Endothelial cell of umbilical vein (primary cell): Measurements from ENCODE around the gene PADI6. TPM values are rescaled to one million over a fixed set of nuclear protein-coding genes. Genes with fewer than 3 reads are reported as not detected.

ENCODE experiments used
- BruUV-seq: library from RNA; stranded (reverse); fragments of 400-500 nt; replicated peaks from 2 replicates; lab custom pipeline; 2021; lab: Mats Ljungman, UMichigan
- CTCF ChIA-PET: fragments of 300-600, 350-600 bp; sonication (Branson Sonifier 250); formaldehyde crosslinking; loops from one replicate; lab custom pipeline; 2021; ENCODE audit warnings: antibody characterized with exemption, inconsistent platforms; lab: Charles Lee
- POLR2A ChIA-PET: fragments of 300-600, 350-600 bp; sonication (Branson Sonifier 250); formaldehyde crosslinking; loops from one replicate; lab custom pipeline; 2021; ENCODE audit warnings: antibody characterized with exemption, inconsistent platforms; lab: Charles Lee
- DNase-seq: peaks from one replicate; pipeline ENCODE4 v3.0.0-alpha.2; 2011; ENCODE audit warnings: low read depth, low spot score
- FAIRE-seq: peaks from 2 replicates; lab custom pipeline; 2011; peaks lifted over from hg19 to GRCh38; lab: Jason Lieb, UNC
- H2AFZ ChIP-seq: 2 replicates; pipeline ENCODE4 v1.6.0; 2012; ENCODE audit warnings: low read depth, low read length, control low read depth, inconsistent platforms
- H3K27ac ChIP-seq: 2 replicates; pipeline ENCODE4 v1.5.1; 2011; ENCODE audit warnings: low read depth, mild to moderate bottlenecking, control low read depth, low read length, moderate library complexity; ENCODE audit not compliant: insufficient read depth
- H3K27me3 ChIP-seq, 2 experiments: 2 replicates each; pipeline versions ENCODE4 v1.6.0 to v1.6.1; 2011; ENCODE audit warnings: low read length in 2 of 2, mixed read lengths in 1 of 2; ENCODE audit not compliant: control insufficient read depth in 2 of 2, insufficient read depth in 2 of 2
- H3K36me3 ChIP-seq, 2 experiments: 2 replicates in 1 of 2; 3 replicates in 1 of 2; pipeline ENCODE4 v1.5.1; 2011; ENCODE audit warnings: low read length in 2 of 2, mild to moderate bottlenecking in 1 of 2, moderate library complexity in 1 of 2; ENCODE audit not compliant: control insufficient read depth in 2 of 2, insufficient read depth in 2 of 2; ENCODE audit errors: extremely low read depth in 1 of 2
- H3K4me1 ChIP-seq: 3 replicates; pipeline ENCODE4 v1.5.1; 2011; ENCODE audit warnings: mild to moderate bottlenecking, low read length; ENCODE audit not compliant: control insufficient read depth, insufficient read depth; ENCODE audit errors: extremely low read depth
- H3K4me2 ChIP-seq: 2 replicates; pipeline ENCODE4 v1.6.1; 2011; ENCODE audit warnings: low read length, control low read depth, mixed read lengths; ENCODE audit not compliant: insufficient read depth
- H3K4me3 ChIP-seq, 3 experiments: fragments of 200-600 bp in 1 of 3; sonication (generic), shearing (Covaris generic) in 1 of 3; replicated peaks in 1 of 3; 2 replicates each; pipeline ENCODE4 v1.5.1; 2011 to 2016; ENCODE audit warnings: control low read depth in 3 of 3, low read length in 3 of 3, mild to moderate bottlenecking in 2 of 3, inconsistent platforms in 1 of 3, low read depth in 1 of 3, moderate library complexity in 1 of 3; ENCODE audit not compliant: insufficient read depth in 1 of 3
- H3K79me2 ChIP-seq: 2 replicates; pipeline ENCODE4 v1.6.0; 2012; ENCODE audit warnings: low read length, inconsistent platforms; ENCODE audit not compliant: control insufficient read depth, insufficient read depth
- H3K9ac ChIP-seq: replicated peaks from 2 replicates; pipeline ENCODE3; 2011; ENCODE audit warnings: low read length, control low read depth; ENCODE audit not compliant: insufficient read depth; ENCODE audit errors: extremely low read depth
- H3K9me1 ChIP-seq: replicated peaks from 3 replicates; pipeline ENCODE4 v1.6.0; 2011; ENCODE audit warnings: mild to moderate bottlenecking, low read length; ENCODE audit not compliant: control insufficient read depth, insufficient read depth; ENCODE audit errors: extremely low read depth
- H3K9me3 ChIP-seq: replicated peaks from 2 replicates; pipeline ENCODE4 v1.5.1; 2012; ENCODE audit warnings: low read length, inconsistent platforms; ENCODE audit not compliant: control insufficient read depth, insufficient read depth
- H4K20me1 ChIP-seq: replicated peaks from 2 replicates; pipeline ENCODE3; 2011; ENCODE audit warnings: mild to moderate bottlenecking, low read length; ENCODE audit not compliant: control insufficient read depth, insufficient read depth; ENCODE audit errors: extremely low read depth
- CTCF ChIP-seq, 2 donors: IDR thresholded peaks; 1 replicate in 1 of 2; 2 replicates in 1 of 2; pipeline ENCODE4 v1.5.1; 2011; ENCODE audit warnings: low read length in 2 of 2, mild to moderate bottlenecking in 2 of 2, moderate library complexity in 2 of 2, control low read depth in 1 of 2, inconsistent platforms in 1 of 2, low read depth in 1 of 2; ENCODE audit not compliant: insufficient read depth in 1 of 2; ENCODE audit errors: extremely low read depth in 1 of 2
- EZH2 ChIP-seq: IDR thresholded peaks from 2 replicates; pipeline ENCODE4 v1.6.1; 2012; ENCODE audit warnings: borderline replicate concordance, low read depth, mild to moderate bottlenecking, moderate library complexity, low read length, inconsistent platforms; ENCODE audit not compliant: severe bottlenecking
- FOS ChIP-seq: IDR thresholded peaks from 2 replicates; pipeline ENCODE4 v1.6.1; 2011; ENCODE audit warnings: mild to moderate bottlenecking, low read length, moderate library complexity, borderline replicate concordance; ENCODE audit not compliant: insufficient read depth
- GATA2 ChIP-seq: IDR thresholded peaks from 2 replicates; pipeline ENCODE4 v1.7.0; 2011; ENCODE audit warnings: low read depth, mild to moderate bottlenecking, moderate library complexity, mixed read lengths, low read length; ENCODE audit not compliant: insufficient read length, insufficient read depth
- JUN ChIP-seq: IDR thresholded peaks from 2 replicates; pipeline ENCODE4 v1.6.1; 2011; ENCODE audit warnings: borderline replicate concordance, low read depth; ENCODE audit not compliant: insufficient read length, insufficient read depth
- MAX ChIP-seq: IDR thresholded peaks from 2 replicates; pipeline ENCODE4 v1.6.1; 2011; ENCODE audit not compliant: insufficient read depth, insufficient read length
- MYC ChIP-seq: IDR thresholded peaks from one replicate; pipeline ENCODE4 v1.6.1; 2011; ENCODE audit warnings: mild to moderate bottlenecking, low read depth, low read length
- POLR2A ChIP-seq: IDR thresholded peaks from 2 replicates; pipeline ENCODE4 v1.6.1; 2012; ENCODE audit warnings: low read depth, mild to moderate bottlenecking, control low read depth, low read length
- POLR2AphosphoS5 ChIP-seq: IDR thresholded peaks from 2 replicates; pipeline ENCODE4 v1.6.1; 2012; ENCODE audit warnings: low read depth, mild to moderate bottlenecking, control low read depth, low read length, moderate library complexity; ENCODE audit not compliant: insufficient read depth
- dilution Hi-C: fragments of 300-500 bp; cut with MboI; formaldehyde crosslinking; loops from one replicate; pipeline ENCODE4 v1.15.0; 2019; ENCODE audit warnings: low sequenced_read_pairs; ENCODE audit not compliant: extremely low pct_ligation_motif_present
- intact Hi-C: fragments of 100-400 bp; cut with micrococcal nuclease; formaldehyde crosslinking; loops from one replicate; pipeline ENCODE4 v1.10.0; 2022
- polyA plus RNA-seq, 4 experiments: library from polyadenylated mRNA; depleted of rRNA in 3 of 4; stranded (reverse) in 3 of 4; unstranded in 1 of 4; fragments of >200 nt; gene quantifications; 2 replicates each; pipeline versions ENCODE4 v1.2.1 to v1.2.3, GENCODE V29; 2011 to 2012; ENCODE audit warnings: missing spikeins in 1 of 4
- total RNA-seq: library from RNA; stranded (reverse); gene quantifications from 2 replicates; pipeline ENCODE4 v1.2.3, GENCODE V29; 2021

Gene PADI6
- total and polyA plus RNA-seq, 2 donors (not counting 3 experiments of a cell fraction or from before 2014, with no cell fraction given), result not detected

- no peaks in the 10 kb centered on the region for H3K27me3 ChIP-seq
- no peak overlapping the region for H3K9ac ChIP-seq
- H3K4me1 ChIP-seq, result no peaks in the 10 kb centered on the region
- H3K9me1 ChIP-seq, result no peaks in the 10 kb centered on the region
- FAIRE-seq (no peak), DNase-seq (no peak)
- no peak overlapping the region for H3K4me2 ChIP-seq
- no peak overlapping the region for H2AFZ ChIP-seq
- H4K20me1 ChIP-seq, result no peaks in the 10 kb centered on the region
- no TSS peak for BruUV-seq
- TF ChIP-seq FOS (peak; percentile 15), GATA2 (no peak)
- H3K79me2 ChIP-seq, result no peaks in the 10 kb centered on the region
- no peak overlapping the region for H3K27ac ChIP-seq
- H3K9me3 ChIP-seq, result no peaks in the 10 kb centered on the region
- ChIA-PET CTCF (no interaction called here), POLR2A (no interaction called here)
- dilution Hi-C loops (no loop called here), intact Hi-C loops (no loop called here)
- H3K36me3 ChIP-seq, result no peaks in the 10 kb centered on the region
- H3K4me3 ChIP-seq, result no peak overlapping the region
These were observed 24.0 kb upstream of the PADI6 start for GRCh38 chr1:17347769-17348592.

- POLR2A ChIA-PET, result no interaction called here
- no peaks in the 10 kb centered on the region for H3K36me3 ChIP-seq
- no peaks in the 10 kb centered on the region for H3K9me3 ChIP-seq
- dilution Hi-C loops, result no loop called here
- no peaks in the 10 kb centered on the region for H3K79me2 ChIP-seq
- H3K4me2 ChIP-seq, result no peak overlapping the region
- H3K27me3 ChIP-seq, result no peaks in the 10 kb centered on the region
- no peak for FAIRE-seq
- TF ChIP-seq POLR2A (no peak), FOS (no peak), GATA2 (no peak), MYC (no peak), POLR2AphosphoS5 (no peak), EZH2 (no peak), CTCF (IDR thresholded peaks at IDR 0.05; ENCODE audit: extremely low read depth in 1 of 2, insufficient read depth in 1 of 2, low read depth in 1 of 2, low read length in 2 of 2) (no peak), MAX (no peak), JUN (no peak)
- intact Hi-C loops, result no loop called here
- no TSS peak for BruUV-seq
- H3K4me1 ChIP-seq, result no peaks in the 10 kb centered on the region
- no peak overlapping the region for H3K27ac ChIP-seq
- H2AFZ ChIP-seq, result no peak overlapping the region
- H4K20me1 ChIP-seq, result no peaks in the 10 kb centered on the region
- CTCF ChIA-PET, result no interaction called here
- DNase-seq, result no peak
- H3K9ac ChIP-seq, result no peak overlapping the region
- no peaks in the 10 kb centered on the region for H3K9me1 ChIP-seq
- H3K4me3 ChIP-seq, result no peak overlapping the region
These were observed 23.3 kb upstream of the PADI6 start for GRCh38 chr1:17348593-17349234.
